DND-41 (cell line): ENCODE results near the gene ITGA2.

ENCODE experiments used
- ATAC-seq: fragments of 200-7000 bp; cut with Tn5 transposase; 3 replicates; pipeline ENCODE4 v1.9.1; 2021; ENCODE audit warnings: low read depth; ENCODE audit not compliant: insufficient read depth
- DNase-seq: peaks from one replicate; pipeline ENCODE4 v3.0.0-alpha.2; 2020
- H2AFZ ChIP-seq: 2 replicates; pipeline ENCODE4 v1.6.0; 2012; ENCODE audit warnings: low read depth, low read length
- H3K27ac ChIP-seq: 2 replicates; pipeline ENCODE4 v1.5.1; 2012; ENCODE audit warnings: low read length, inconsistent platforms
- H3K27me3 ChIP-seq: fragments of 200-600 bp; sonication (generic); 2 replicates; pipeline ENCODE4 v1.6.0; 2012; ENCODE audit warnings: low read length, mild to moderate bottlenecking, inconsistent platforms; ENCODE audit not compliant: insufficient read depth, poor library complexity
- H3K36me3 ChIP-seq: 2 replicates; pipeline ENCODE4 v1.5.1; 2012; ENCODE audit warnings: low read length, inconsistent platforms; ENCODE audit not compliant: insufficient read depth
- H3K4me1 ChIP-seq: 2 replicates; pipeline ENCODE4 v1.5.1; 2012; ENCODE audit warnings: mild to moderate bottlenecking, low read length; ENCODE audit not compliant: insufficient read depth
- H3K4me2 ChIP-seq: 2 replicates; pipeline ENCODE4 v1.6.0; 2012; ENCODE audit warnings: mild to moderate bottlenecking, moderate library complexity, low read length, inconsistent platforms; ENCODE audit not compliant: insufficient read depth
- H3K4me3 ChIP-seq, 2 experiments: fragments of 200-600 bp in 1 of 2; shearing (Covaris generic) in 1 of 2; 2 replicates each; pipeline ENCODE4 v1.5.1; 2012 to 2016; ENCODE audit warnings: inconsistent platforms in 2 of 2, low read length in 2 of 2, mild to moderate bottlenecking in 2 of 2, low read depth in 1 of 2, moderate library complexity in 1 of 2
- H3K79me2 ChIP-seq: 2 replicates; pipeline ENCODE4 v1.6.0; 2012; ENCODE audit warnings: low read length, inconsistent platforms; ENCODE audit not compliant: insufficient read depth
- H3K9ac ChIP-seq: 2 replicates; pipeline ENCODE4 v1.6.0; 2012; ENCODE audit warnings: low read depth, mild to moderate bottlenecking, inconsistent platforms, low read length, moderate library complexity
- H3K9me3 ChIP-seq: 2 replicates; pipeline ENCODE4 v1.5.1; 2012; ENCODE audit warnings: low read length, moderate library complexity, mild to moderate bottlenecking, inconsistent platforms; ENCODE audit not compliant: insufficient read depth, severe bottlenecking
- H4K20me1 ChIP-seq: 2 replicates; pipeline ENCODE4 v1.6.0; 2012; ENCODE audit warnings: low read length; ENCODE audit not compliant: insufficient read depth
- EZH2 ChIP-seq: IDR thresholded peaks from 3 replicates; pipeline ENCODE4 v1.6.1; 2012; ENCODE audit warnings: borderline replicate concordance, low read depth, mild to moderate bottlenecking, moderate library complexity, low read length, inconsistent platforms; ENCODE audit not compliant: severe bottlenecking
- TF ChIP-seq, protein P1 (sequence below): IDR thresholded peaks from 2 replicates; pipeline ENCODE4 v1.5.1; 2012; ENCODE audit warnings: borderline replicate concordance, low read length, moderate library complexity, mild to moderate bottlenecking; ENCODE audit not compliant: poor library complexity, severe bottlenecking; ENCODE audit errors: extremely low read depth

Gene ITGA2

DNA sequence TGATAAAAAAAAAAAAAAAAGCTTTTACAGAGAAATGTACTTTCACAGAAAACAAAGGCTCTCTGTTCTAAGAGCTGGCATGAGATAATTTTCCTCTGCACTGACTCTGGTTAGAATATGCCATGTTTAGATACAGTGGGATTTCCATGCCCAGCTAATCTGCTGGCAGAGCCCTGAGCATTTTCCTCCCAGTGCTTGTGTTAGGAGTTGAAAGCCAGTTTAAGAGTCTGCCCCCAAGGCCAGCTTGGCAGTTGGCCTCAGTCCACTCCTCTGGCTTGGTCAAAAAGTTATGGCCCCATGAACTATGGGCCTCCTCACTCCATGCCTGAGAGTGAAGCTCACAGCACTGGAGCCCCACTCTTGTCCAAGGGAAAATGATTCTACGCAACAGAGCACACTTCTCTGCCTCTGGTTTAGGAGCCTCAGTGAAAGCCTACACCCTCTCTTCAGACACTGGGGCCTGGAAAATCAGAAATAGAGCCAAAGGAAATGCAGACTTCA, 98.5 kb downstream of the ITGA2 start:
- no peaks in the 10 kb centered on the region for H3K36me3 ChIP-seq
- H3K9me3 ChIP-seq, result no peaks in the 10 kb centered on the region
- TF ChIP-seq, protein P1, sequence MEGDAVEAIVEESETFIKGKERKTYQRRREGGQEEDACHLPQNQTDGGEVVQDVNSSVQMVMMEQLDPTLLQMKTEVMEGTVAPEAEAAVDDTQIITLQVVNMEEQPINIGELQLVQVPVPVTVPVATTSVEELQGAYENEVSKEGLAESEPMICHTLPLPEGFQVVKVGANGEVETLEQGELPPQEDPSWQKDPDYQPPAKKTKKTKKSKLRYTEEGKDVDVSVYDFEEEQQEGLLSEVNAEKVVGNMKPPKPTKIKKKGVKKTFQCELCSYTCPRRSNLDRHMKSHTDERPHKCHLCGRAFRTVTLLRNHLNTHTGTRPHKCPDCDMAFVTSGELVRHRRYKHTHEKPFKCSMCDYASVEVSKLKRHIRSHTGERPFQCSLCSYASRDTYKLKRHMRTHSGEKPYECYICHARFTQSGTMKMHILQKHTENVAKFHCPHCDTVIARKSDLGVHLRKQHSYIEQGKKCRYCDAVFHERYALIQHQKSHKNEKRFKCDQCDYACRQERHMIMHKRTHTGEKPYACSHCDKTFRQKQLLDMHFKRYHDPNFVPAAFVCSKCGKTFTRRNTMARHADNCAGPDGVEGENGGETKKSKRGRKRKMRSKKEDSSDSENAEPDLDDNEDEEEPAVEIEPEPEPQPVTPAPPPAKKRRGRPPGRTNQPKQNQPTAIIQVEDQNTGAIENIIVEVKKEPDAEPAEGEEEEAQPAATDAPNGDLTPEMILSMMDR, result no peak
- no peak for TF ChIP-seq EZH2
- no peak overlapping the region for H3K4me2 ChIP-seq
- no peak overlapping the region for H2AFZ ChIP-seq
- no peaks in the 10 kb centered on the region for H3K27me3 ChIP-seq
- DNase-seq (no peak), ATAC-seq (no peak)
- H3K4me1 ChIP-seq, result peaks cover 68% of the 10 kb centered on the region
- H3K9ac ChIP-seq, result no peak overlapping the region
- H3K27ac ChIP-seq, result peak overlapping the region; percentile 13
- H3K79me2 ChIP-seq, result no peaks in the 10 kb centered on the region
- H3K4me3 ChIP-seq, result no peak overlapping the region
- H4K20me1 ChIP-seq, result no peaks in the 10 kb centered on the region

DNA sequence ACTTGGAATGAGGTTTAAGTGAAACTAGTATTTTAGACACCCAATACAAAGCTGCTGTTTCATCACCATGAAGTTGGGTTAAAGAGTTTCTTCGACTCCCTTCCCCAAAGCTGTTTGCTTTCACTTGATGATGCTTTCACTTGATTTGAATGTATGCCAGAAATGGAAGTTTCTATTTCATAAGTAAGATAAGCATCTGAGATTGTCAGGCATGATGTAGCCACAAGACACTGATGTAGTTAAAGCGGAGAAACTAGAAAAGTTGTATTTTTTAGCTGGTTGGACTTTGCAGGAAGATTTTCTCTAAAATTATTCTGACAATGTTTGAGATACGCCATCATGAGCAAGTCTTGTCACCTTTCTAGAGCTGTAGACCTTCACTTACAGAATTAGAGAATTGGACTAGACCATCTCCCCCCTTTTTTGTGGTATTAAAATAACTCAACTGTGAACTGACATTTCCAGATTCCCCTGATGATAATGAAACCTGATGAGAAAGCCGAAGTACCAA, 100.4 kb downstream of the ITGA2 start:
- Histone ChIP-seq H3K4me2 (peak overlapping the region; percentile 68), H3K79me2 (no peaks in the 10 kb centered on the region), H3K27me3 (no peaks in the 10 kb centered on the region), H3K9me3 (no peaks in the 10 kb centered on the region), H3K4me1 (peaks cover 50% of the 10 kb centered on the region), H4K20me1 (no peaks in the 10 kb centered on the region), H3K4me3 (peak overlapping the region; percentile 6 to 45; a peak in 3 of 4 replicates), H3K9ac (peak overlapping the region; percentile 45), H2AFZ (peak overlapping the region; percentile 69), H3K27ac (peak overlapping the region; percentile 87), H3K36me3 (no peaks in the 10 kb centered on the region)
- peak; percentile 28 for DNase-seq
- TF ChIP-seq, protein P1, result no peak
- no peak for TF ChIP-seq EZH2
- ATAC-seq, result peak; percentile 71

DNA sequence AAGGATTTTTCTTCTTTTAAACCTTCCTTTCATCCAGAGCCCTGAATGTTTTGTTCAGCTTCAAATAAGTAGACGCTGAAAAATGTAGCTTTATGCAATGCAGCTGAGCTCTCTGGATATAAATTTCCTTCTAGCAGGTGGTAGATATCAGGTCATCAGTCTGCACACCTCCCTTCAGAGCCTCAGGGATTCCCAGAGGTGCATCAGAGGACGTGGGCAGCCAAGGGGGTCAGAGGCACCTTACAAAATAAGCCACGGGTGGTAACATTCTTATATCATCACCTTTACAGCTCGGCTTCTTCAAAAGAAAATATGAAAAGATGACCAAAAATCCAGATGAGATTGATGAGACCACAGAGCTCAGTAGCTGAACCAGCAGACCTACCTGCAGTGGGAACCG, 101.1 kb downstream of the ITGA2 start:
- H3K4me2 ChIP-seq, result peak overlapping the region; percentile 68
- peaks cover 6% of the 10 kb centered on the region; the same call in 1 of the 2 replicates for H3K36me3 ChIP-seq
- H4K20me1 ChIP-seq, result no peaks in the 10 kb centered on the region
- H3K27me3 ChIP-seq, result no peaks in the 10 kb centered on the region
- H3K4me3 ChIP-seq, result peak overlapping the region in 1 of 2 experiments; percentile 45; a peak in 2 of 4 replicates
- H3K4me1 ChIP-seq, result peaks cover 43% of the 10 kb centered on the region
- H3K27ac ChIP-seq, result peak overlapping the region; percentile 87
- H2AFZ ChIP-seq, result no peak overlapping the region; the same call in 1 of the 2 replicates
- no peaks in the 10 kb centered on the region for H3K9me3 ChIP-seq
- peak overlapping the region; percentile 45 for H3K9ac ChIP-seq
- peak; percentile 40 for DNase-seq
- TF ChIP-seq, protein P1, result no peak
- no peak for TF ChIP-seq EZH2
- no peaks in the 10 kb centered on the region for H3K79me2 ChIP-seq
- ATAC-seq, result peak; percentile 48
